ENCODE data around the gene SCAF8.
"Not testable (repeated sequence)": the region's sequence is repeated elsewhere in the genome, so short reads cannot be mapped to it uniquely, and the experiment has no call there.

Gene SCAF8

DNA sequence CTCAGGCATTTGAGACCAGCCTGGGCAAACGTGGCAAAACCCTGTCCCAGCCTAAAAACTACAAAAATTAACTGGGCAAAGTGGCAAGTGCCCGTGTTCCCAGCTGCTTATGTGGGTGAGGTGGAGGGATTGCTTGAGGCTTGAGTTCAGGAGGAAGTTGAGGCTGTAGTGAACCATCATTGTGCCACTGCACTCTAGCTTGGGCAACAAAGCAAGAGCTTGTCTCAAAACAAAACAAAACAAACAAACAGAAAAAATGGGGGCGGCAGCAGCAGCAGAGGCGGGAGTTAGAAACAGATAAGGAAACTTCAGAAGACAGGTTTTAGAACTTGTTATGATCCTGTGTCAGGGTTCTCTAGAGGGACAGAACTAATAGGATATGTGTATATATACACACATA is 49.0 kb downstream of the SCAF8 start:
- no peak for DNase-seq (ENCODE audit: low read depth)

DNA sequence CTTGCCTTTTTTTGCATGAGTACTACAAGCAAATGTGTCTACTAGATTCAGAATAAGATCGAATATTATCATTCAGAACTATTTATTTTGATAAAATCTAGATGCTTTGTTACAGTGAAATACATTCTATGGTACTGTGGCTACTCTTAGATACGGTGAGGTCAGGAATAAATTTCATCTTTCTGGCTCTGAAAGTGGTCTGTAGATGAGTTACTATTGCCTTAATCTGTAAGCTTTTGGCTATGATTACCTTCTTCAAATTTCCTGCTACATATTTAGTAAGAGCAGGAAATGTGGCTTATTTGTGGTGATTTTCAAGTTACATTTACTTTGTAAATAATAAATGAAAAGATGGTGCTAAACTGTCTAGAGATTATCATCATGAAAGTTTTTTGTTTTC is 50.0 kb downstream of the SCAF8 start:
- DNase-seq (ENCODE audit: low read depth): no peak

DNA sequence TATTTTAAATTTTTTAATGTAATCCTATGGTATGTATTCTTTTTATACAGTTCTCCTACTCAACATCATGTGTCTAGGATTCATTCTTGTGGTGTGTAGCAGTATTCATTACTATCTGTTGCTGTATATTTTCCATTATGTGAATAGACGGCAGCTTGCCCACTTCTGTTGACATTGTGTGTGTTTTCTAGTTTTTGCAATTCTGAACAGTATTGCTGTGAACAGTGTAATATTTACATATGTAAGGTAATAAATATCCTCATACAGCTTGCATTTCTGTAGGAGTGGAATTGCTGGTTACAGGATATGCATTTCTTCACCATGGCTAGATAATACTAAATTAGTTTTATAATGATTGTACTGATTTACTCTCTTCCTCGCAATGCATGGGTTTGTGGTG is 51.9 kb downstream of the SCAF8 start:
- no peak for DNase-seq (ENCODE audit: low read depth)

DNA sequence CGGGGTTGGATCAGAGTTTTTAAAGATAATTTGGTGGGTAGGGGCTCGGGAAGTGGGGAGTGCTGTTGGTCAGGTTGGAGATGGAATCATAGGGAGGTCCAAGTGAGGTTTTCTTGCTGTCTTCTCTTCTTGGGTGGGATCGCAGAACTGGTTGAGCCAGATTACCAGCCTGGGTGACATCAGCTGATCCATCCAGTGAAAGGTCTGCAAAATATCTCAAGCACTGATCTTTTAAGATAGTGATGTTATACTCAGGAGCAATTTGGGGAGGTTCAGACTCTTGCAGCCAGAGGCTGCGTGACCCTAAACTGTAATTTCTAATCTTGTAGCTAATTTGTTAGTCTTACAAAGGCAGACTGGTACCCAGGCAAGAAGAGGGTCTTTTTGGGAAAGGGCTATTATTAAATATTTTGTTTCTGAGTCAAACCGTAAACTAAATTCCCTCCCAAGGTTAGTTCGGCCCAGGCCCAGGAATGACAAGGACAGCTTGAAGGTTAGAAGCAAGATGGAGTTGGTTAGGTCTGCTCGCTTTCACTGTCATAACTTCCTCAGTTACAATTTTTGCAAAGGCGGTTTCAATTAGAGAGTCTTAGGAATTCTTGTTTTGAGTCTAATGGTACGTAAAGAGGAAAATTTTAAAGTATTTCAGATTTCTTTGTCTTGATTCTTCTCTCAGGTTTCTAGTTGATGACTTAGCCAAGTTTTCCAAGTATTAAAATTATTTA is 53.1 kb downstream of the SCAF8 start:
- DNase-seq (ENCODE audit: low read depth): no peak

DNA sequence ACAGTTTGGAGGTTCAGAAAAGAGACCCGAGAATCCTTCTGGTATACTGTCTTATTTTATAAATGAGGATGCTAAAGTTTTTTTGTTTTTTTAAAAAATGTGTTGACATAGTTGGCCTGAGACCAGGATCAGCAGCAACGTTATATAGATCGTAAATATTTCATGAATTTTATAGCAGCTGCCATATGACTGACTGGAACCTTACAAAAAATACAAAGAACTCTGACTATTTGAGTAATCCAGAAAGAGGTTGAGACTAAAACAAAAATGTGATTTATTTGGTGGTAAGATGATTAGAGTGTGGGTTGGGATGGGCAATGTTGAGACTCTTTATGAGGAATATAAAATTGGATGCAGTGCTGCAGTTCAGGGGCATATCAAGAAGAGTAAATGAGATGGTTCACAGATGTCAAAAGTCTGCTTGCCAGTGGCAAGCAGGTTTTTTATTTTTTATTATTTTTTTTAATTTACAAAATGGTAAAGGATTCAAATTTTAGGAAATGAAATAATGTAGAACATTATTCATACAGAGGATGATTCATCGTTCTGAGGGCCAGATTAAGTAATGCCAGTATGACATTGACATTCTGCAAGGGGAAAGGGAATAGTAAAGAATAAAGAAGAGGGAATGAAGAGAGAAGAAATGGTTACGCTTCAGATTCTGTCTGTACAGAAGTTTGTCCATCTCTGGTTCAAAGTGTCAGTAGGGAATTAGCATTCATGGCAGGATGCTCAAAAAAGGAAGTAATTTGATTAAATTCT is 58.5 kb downstream of the SCAF8 start:
- no peak for DNase-seq (ENCODE audit: low read depth)

DNA sequence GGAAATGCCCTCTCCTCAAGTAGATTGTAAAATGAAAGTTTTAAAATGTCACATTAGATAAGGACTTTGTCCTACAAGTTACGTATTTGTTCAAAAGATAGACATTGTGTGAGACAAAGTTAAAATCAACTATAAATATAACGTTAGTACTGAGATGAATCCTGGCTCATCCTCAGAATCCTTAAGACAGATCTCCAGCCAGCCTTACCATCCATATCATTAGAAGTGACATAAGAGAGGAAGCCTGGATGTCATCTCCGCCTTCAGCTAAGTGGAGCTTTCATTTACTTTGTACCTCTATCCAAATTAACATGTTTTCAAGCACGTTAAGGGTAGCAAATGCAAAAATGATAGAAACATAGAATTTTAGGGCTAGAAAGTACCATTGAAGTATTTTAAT is 59.1 kb downstream of the SCAF8 start:
- no peak for DNase-seq (ENCODE audit: low read depth)

DNA sequence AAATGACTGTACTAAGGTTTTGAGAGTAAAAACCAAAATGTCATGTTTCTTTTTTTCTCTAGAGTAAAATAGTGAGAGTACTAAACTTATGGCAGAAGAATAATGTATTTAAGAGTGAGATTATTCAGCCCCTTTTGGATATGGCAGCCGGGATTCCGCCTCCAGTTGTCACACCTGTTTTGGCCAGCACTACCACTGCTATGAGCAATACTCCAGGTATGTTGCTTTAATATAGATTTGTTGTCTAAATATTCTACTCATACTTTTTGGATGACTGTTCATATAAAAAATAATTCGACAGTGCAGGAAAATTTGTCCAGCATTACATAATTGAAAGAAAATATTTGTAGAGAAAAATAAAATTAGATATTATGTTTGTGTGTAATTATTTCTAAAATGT is 59.5 kb downstream of the SCAF8 start:
- DNase-seq (ENCODE audit: low read depth): no peak

DNA sequence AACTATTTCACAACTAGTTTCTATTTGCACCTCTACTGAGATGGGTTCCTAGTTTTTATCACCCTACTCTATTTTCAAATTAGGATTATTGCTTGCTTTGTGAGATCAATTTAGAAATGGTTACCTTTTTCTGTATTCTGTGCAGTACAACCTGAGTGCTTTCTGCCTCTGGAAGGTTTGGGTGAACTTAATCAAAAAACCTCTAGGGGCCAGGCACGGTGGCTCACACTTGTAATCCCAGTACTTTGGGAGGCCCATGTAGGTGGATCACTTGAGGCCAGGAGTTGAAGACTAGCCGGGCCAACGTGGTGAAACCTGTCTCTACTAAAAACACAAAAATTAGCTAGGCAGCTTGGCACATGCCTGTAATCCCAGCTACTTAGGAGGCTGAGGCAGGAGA is 63.3 kb downstream of the SCAF8 start:
- DNase-seq (ENCODE audit: low read depth): no peak

DNA sequence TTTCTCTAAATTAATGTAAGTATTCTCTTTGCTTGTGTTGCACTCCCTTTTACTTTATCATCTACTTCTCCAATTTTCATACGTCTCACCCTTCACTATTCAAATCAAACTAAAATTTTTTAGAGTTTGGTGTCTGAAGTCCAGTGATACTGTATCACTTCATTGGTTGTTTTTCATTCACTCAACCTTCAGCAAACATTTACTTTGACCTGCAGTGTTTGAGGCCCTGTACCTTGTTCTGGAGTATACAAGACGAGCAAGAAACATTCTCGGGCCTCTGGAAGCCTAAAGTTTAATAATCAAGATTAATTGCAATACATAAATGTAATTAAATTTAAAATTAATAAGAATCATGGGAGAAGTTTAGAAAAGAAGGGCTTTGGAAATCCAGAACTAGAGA is 64.6 kb downstream of the SCAF8 start:
- no peak for DNase-seq (ENCODE audit: low read depth)

DNA sequence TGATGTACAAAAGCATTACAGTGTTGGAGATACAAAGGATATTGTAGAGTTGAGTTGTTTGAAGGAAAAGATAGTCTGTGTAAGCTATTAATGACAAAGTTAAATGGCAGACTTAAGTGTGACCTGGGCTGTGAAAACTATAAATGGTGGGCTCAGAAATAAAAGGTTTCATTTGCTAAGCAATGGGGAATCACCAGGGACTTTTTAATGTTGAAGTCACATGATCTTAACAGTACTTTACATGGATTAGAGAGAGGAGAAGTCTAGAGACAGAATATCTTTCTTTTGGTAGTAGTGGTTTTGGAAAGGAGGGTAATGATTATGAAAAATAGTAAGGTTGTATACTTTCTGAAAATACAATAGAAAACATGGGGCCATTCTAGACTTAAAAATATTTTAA is 67.1 kb downstream of the SCAF8 start:
- DNase-seq (ENCODE audit: low read depth): no peak

DNA sequence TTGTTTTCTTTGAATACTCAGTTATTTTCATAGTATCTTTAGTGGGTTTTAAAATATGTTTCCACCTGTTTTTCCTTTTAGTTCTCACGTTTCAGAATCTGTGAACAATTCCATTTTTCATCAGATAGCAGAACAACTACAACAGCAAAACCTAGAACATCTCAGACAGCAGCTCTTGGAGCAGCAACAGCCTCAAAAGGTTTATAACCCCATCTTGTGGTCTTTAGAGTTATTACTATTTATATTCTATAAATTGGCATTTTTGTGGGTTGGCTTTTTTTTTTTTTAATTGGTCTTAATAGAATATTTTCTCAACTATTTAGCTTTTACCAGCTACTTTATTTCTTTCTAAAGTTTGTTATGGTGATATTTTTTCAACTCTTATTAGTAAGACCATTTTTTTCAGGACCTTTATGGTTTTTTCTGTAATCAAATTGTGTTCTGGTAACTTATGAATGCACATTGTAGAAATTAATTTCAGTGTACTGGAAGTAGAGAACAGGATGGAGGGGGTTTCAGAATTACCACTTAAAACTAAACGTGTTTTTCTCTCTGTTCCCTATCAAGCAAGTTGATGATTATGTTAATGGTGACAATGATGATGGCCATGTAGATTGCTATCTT is 72.2 kb downstream of the SCAF8 start:
- DNase-seq (ENCODE audit: low read depth): peak; percentile 60

DNA sequence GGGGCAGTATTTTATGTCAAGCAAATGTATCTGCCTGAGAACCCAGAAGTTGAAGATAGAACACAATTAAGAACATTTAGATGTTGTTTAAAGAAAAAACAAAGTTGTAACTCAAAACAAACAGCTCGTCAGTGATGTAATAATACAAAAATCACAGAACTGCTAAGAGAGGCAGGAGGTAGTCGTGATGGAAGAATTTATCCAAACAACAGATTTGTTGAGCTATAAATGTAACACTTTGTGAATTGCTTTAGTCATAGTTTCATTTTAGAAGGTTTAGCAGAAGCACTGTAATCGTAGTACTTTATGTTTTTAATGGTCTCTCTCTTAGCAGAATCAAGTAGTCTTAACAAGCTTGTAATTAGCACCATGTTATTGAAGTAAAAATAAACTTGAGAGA is 73.6 kb downstream of the SCAF8 start:
- no peak for DNase-seq (ENCODE audit: low read depth)

DNA sequence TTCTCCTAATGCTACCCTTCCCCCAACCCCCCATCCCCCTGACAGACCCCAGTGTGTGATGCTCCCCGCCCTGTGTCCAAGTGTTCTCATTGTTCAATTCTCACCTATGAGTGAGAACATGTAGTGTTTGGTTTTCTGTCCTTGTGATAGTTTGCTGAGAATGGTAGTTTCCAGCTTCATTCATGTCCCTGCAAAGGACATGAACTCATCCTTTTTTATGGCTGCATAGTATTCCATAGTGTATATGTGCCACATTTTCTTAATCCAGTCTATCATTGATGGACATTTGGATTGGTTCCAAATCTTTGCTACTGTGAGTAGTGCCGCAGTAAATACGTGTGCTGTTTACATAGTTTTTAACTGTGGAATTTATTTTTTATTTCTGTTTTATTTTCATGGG is 78.4 kb downstream of the SCAF8 start:
- not testable (repeated sequence) for DNase-seq (ENCODE audit: low read depth)

DNA sequence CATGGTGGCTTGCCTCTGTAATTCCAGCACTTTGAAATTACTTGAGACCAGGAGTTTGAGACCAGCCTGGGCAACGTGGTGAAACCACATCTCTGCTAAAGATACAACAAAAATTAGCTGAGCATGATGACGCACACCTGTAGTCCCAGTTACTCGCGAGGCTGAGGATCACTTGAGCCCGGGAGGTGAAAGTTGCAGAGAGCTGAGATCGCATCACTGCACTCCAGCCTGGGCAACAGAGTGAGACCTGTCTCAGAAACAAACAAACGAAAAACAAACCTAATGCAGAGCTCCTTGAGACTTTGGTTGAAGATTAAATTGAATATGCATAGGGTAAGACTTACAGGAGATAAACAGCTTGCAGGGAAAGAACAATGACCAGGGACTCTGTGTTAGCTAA is 80.8 kb downstream of the SCAF8 start:
- no peak for DNase-seq (ENCODE audit: low read depth)

DNA sequence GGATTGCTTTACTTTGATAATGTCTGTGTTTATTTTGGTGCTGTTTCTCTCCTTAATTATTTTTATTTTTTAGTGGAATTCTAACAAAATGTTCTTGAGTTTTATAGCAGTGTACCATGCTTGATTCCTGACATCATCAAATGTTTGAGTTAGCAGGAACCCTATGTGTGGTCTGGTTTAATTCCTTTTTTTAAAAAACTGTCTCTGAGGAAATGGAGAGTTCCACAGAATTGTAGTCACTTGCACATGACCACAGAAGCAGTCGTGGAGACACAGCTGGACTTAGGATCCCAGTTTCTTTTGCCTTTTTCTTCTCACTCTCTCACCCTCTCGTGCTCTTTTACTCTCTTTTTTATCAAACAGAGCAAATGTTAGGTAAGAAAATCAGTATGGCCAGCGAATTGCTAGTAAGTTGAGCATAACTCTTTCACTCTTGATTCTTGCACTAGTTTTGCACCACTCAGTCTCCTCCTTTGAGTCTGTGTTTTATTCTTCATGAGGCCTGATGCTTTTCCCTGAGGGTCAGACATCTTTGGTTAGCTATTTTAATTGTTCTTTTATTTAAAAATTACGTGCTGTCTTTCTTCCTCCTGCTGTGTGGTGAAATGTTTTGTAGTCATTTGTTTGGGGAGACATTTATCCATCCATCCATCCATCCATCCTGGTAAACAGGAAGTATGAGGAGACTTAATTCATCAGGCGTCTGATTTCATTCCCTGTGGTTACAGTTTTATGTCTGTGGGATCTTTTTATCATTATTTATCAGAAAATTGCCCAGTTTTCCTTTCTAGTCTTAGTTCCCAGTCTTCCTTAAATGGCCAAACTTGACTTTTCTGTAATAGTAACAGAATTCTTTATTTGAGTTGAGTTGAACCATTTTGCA is 83.0 kb downstream of the SCAF8 start:
- peak; percentile 22 for DNase-seq (ENCODE audit: low read depth)

DNA sequence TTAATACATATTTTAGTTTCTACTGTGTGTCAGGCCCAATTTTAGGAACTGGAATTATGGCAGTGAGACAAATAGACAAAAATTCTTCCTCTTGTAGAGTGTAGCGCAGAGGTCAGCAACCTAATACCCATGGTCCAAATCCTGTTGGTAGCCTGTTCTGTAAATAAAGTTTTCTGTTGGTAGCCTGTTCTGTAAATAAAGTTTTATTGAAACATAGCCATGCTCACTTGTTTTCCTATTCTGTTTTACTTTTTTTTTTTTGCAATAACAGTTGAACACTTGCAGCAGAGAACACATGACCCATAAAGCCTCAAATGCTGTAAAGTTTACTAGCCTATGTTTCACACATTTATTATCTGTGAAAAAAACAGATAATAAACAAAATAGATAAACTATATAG is 87.9 kb downstream of the SCAF8 start:
- DNase-seq (ENCODE audit: low read depth): no peak

DNA sequence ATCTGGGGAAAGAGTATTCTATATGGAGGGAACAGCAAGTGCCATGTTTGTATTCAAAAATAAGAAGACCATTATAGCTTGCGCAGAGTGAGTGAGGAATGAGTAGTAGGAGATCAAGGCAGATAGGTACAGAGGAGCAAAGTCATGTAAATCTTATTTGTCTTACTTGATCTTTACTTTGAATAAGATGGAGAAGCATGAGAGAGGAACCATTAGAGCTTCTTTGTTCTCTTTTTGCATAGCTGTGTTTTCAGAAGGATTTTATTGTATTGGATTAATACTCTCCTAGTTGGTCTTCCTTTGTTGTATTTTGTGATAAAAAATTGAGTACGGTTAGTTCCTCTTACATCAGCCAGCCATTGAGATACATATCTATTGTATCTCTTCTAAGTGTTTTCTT is 88.4 kb downstream of the SCAF8 start:
- DNase-seq (ENCODE audit: low read depth): no peak

DNA sequence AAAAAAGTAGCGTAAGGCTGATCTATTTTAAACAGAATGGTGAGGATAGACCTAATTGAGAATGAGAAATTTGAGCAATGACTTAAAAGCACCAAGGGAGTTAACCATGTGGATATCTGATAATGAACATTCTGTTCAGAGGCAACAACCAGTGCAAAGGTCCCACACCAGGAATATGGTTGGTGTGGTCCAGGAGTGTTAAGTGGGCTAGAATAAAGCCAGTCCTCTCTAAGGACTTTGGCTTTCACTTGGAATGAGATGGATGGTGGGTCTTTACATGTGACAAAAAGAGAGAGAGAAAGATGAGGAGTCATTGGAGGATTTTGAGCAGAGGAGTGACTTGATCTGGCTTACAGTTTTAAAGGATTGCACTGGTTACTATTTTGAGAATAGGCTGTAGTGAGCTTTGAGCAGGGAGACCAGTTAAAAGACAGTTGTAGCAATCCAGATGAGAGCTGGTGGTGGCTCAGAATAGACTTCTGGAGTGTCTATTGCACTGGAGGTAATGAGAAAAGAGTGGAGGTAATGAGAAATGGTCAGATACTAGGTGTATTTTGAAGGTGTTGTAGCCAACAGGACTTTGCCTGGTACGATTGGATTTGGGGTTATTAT is 89.8 kb downstream of the SCAF8 start:
- DNase-seq (ENCODE audit: low read depth): no peak

DNA sequence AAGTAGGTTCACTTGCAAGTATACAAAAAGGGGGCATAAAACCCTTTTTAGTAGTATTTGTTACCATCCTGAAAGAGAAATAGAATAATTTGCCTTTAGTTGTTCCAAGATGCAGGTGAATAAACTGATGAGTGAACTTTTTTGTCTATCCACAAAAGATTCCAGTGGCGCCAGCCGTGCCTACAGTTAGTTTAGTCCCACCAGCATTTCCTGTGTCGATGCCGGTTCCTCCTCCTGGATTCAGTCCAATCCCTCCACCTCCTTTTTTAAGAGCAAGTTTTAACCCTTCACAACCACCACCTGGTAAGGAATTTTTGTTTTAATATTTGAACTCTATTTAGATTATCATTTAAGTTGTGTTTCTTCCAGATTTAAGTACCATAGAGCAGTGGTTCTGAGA is 90.9 kb downstream of the SCAF8 start:
- no peak for DNase-seq (ENCODE audit: low read depth)

DNA sequence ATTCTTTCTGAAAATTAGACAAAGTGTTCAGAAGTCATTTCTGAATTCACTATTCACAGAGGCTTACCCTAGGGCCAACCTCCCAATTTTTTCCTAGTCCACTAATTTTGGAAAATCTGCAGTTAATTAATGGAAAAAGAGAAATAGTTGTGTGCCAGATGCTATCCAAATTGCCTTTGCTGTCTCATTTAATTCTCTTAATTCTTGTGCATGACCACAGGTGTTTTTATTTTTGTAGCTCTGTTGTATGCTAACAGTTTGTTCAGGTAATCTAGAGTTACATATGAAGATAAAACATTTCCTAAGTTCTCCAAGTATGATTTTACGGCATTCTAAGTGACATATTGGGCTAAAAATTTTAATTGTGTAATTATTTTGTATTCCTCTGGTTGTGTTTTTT is 96.8 kb downstream of the SCAF8 start:
- no peak for DNase-seq (ENCODE audit: low read depth)

DNA sequence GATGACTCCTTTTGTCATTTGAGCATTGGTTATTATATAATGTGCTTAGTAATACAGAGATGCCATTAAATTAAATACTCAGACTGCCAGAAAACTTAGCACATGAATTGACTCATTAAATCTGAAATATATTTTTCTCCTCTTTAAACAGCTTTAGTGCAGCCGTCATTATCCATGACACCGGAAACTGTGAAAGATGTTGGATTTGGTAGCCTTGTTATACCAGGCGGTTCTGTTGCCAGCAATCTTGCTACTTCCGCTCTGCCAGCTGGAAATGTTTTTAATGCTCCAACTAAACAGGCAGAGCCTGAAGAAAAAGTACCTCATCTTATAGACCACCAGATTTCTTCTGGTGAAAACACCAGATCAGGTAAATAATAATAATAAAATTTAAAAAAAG is 97.6 kb downstream of the SCAF8 start:
- DNase-seq (ENCODE audit: low read depth): no peak

DNA sequence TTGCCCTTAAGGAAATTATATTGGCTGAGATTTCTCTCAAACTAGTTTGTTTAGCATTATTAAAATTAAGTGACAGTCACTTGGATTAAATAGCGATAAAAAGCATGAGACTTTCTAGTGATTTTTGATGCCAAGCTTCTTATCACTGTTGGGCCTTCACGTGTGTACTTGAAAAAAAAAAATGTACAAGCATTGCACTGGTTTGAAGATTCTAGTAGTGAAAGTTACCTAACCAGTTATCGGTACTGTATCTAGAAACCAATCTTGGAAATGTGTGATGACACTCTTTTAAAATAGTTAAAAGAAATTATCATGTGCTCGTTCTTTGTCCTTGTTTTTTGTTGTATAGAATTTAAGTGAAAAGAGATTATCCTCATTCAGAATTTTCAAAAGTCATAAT is 102.1 kb downstream of the SCAF8 start:
- no peak for DNase-seq (ENCODE audit: low read depth)
